GM18867 (cell line): Measurements from ENCODE around the gene FZR1.
"Not testable (repeated sequence)": the region's sequence is repeated elsewhere in the genome, so short reads cannot be mapped to it uniquely, and the experiment has no call there.

Source experiments
- ATAC-seq: cut with Tn5 transposase; IDR thresholded peaks from one replicate; pipeline ENCODE4 v1.9.1; 2021; ENCODE audit warnings: mild to moderate bottlenecking, moderate library complexity; ENCODE audit not compliant: unreplicated experiment

FZR1 gene

DNA sequence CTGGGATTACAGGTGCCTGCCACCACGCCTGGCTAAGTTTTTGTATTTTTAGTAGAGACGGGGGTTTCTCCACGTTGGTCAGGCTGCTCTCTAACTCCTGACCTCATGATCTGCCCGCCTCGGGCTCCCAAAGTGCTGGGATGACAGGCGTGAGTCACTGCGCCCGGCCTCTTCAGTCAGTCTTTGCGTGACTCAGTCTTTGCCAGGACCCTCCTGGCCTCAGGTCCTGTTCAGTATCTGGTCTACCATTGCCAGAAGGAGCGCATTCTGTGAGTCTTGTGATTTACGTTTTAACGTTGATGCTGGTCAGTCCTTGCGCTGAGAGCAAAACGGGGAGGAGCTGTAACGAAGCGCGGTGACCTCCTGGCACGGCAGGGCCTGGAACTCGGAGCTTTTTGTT is 59.0 kb downstream of the FZR1 start:
- ATAC-seq = no peak

DNA sequence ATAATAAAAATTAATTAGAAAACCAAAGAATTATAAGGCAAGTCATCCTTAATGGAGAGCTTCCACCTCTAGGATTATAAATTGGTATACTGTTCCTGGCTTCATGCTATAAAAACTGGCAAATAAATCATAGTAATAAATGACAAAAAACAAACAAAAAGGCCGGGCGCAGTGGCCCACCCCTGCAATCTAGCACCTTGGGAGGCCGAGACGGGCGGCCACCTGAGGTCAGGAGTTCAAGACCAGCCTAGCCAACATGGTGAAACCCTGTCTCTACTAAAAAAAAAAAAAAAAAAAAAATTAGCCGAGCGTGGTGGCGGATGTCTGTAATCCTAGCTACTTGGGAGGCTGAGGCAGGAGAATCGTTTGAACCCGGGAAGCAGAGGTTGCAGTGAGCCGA is 63.9 kb downstream of the FZR1 start:
- ATAC-seq = not testable (repeated sequence)

DNA sequence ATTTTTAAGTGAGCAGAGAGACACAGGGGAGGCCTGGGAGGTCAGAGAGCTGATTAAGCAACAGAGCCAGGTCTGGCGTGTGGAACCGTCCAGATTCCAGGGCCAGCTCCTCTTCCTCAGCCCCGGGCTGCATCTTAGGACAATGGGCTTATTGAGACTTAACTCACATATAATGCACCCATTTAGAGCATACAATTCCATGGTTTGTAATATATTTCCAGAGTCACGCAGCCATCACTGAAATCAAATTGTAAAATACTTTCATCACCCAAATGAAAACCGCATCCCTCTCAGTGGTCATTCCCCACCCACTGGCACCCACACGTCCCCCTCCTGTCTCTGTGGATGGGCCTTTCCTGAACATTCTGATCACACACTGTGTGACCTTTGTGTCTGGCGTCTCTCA is 64.5 kb downstream of the FZR1 start:
- no peak for ATAC-seq

DNA sequence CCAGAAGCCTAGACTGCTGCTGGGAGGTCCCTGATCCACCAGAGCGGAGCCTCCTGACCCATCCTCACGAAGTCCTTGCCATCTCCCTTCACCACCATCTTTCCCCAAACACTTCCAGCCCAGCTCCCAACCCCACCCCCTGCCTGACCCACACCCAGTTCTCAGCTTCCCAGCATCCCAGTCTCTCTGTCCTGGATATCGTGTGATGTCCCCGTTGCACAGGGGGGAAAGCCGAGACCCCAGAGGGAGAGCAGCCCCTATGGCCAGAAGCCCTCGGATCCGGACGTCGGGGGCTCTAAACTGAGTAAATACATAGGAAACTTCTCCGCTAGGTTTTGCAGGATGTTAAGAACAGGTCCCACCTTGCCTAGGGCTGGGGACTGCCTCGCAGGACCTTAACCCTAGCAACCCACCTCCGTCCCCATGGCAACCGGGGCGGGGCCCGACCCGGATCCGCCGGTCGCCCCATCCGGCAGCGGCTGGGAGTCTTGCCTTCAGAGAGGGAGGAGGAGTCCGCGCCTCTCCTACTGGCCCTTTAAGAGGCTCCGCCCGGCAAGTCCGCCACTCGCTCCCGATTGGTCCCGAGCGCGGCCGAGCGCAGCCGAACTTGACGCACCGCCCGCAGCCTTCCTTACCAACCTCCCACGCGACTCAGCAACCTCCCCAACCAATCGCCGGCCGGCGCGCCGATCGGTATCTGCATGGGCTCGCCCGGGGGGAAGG is 66.2 kb downstream of the FZR1 start:
- ATAC-seq = peak; percentile 84

DNA sequence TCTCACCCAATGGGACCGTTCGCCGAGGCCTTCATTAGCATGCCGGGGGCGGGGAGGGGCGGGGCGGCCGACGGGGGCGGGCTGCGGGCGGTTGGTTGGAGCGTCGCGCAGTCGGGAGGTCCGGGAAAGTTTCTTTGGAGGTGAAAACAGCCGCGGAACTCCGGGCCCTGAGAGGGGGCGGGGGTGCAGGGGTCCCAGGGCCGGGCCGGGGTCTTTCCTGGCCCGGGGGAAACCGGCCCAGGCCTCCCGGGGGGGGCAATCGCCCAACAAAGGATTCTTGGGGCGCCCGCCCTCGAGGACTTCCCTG is 66.7 kb downstream of the FZR1 start, which contains the start of gene HMG20B:
TSS of gene HMG20B (plus strand) at position 90 of the 307 bp plus-strand sequence. CDS start 366 bp downstream, outside the sequence.
- ATAC-seq = no peak

DNA sequence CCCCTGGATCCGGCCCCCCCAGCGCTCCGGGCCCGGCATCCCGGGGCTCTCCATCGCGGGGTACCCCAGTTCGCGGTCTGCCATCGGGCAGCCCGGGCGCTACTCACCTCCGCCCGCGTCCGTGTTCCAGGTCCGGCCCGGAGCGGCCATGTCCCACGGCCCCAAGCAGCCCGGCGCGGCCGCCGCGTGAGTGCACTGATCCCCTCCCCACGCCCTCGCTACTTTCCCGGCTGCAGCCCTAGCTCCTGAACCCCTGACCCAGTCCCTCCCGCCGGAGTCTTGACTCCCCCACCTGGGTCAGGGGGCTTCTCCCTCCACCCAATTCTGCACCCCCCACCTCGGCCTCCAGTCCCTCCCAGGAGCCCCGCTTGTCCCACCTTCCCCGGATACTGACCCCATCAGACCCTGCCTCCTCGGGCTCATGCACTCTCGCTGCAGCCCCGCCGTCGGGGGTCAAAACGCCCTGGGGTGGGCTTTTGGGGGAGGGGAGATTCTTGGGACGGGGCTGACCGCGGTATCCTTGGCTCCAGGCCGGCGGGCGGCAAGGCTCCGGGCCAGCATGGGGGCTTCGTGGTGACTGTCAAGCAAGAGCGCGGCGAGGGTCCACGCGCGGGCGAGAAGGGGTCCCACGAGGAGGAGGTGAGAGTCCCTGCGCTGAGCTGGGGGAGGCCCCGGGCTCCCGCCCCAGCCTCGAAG is 67.2 kb downstream of the FZR1 start:
- ATAC-seq = peak; percentile 4

DNA sequence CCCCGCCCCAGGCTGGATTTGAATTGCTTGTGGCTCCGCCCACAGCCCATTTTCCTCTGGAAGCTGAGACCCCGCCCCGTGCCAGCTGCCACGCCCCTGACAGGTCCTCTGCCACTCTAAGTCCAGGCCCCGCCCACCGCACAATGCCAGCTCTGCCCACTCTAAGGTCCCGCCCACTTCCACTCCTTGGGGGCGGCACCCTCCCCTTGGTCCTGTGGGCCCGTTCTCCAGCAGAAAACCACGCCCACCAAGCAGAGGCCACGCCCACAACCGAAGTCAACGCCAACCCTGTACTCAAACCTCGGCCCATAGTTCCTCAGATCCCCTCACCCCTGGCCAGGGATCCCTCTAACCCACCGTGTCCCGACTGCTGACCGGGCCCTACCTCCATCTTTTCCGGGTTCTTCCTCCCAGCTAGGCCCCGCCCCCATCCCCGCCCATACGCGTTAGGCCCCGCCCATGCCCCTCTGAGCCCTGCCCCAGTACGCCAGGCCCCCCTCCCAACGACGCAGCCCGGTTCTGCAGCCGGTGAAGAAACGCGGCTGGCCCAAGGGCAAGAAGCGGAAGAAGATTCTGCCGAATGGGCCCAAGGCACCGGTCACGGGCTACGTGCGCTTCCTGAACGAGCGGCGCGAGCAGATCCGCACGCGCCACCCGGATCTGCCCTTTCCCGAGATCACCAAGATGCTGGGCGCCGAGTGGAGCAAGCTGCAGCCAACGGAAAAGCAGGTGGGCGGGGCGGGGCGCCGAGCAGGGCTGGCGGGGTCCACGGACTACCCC is 67.9 kb downstream of the FZR1 start:
- peak; percentile 34 for ATAC-seq

DNA sequence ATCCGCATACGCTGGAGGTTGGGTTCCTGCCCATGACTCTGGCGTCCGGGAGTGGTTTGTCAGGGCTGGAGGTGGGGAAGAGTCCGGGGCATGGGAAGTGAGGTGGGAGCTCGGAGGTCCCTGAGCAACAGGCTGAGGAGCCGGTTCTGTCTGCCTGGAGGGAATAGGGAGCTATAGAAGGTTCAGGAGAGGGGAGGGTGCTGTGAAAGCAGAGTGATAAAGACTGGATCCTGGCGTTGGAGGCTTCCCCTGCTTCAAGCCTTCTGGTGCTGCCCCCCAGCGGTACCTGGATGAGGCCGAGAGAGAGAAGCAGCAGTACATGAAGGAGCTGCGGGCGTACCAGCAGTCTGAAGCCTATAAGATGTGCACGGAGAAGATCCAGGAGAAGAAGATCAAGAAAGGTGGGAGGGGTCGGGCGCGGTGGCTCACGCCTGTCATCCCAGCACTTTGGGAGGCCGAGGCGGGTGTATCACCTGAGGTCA is 69.2 kb downstream of the FZR1 start:
- no peak for ATAC-seq

DNA sequence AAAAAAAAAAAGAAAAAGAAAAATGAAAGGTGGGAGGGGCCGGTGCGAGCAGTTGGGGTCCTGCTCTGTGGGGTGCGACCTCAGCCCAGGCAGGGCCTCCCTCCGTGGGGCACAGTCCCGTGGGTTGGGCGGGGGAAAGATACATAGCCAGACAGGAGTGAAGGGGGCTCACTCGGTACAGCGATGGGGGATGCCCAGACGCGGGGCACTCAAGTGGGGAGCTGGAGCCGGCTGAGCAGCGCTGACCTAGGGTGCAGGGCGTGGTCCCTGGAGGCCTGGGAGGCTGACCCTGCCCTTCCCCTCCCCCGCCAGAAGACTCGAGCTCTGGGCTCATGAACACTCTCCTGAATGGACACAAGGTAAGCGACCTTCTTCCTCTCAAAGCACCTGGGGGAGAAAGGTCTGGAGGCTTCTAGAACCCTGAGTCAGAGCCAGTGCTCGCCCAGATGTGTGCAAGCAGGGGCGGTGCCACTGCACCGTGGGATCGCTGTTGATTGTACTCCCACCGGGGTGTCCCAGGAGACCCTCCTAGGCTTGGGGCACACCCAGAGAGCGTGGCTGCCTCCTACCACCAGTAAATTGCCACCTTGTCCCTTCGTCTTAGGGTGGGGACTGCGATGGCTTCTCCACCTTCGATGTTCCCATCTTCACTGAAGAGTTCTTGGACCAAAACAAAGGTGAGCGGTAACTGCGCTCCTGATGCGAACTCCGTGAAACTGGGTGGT is 70.0 kb downstream of the FZR1 start:
- ATAC-seq = no peak

DNA sequence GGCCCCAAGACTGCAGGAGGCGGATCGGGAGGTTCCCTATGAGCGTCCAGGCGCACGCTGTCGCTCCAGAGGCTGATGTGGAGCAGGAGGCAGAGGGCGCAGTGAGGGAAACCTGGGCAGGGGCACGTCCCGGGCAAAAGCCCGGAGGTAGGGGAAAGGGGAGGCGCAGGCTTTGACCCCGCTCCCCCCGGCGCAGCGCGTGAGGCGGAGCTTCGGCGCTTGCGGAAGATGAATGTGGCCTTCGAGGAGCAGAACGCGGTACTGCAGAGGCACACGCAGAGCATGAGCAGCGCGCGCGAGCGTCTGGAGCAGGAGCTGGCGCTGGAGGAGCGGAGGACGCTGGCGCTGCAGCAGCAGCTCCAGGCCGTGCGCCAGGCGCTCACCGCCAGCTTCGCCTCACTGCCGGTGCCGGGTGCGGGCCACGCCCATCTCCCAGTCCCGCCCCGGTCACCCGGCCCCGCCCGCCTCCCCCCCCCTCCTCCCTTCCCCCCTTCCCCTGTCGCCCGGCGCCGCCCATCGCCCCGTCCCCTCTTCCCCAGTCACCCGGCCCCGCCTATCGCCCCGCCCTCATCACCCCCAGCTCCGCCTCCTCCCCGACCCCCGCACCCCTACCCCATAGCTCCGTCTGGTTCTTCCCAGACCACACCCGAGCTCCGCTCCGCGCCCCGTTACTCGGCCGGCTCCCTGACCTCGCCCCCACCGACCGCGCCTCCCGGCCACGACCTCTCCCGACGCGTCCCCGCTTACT is 70.8 kb downstream of the FZR1 start:
- ATAC-seq = no peak

DNA sequence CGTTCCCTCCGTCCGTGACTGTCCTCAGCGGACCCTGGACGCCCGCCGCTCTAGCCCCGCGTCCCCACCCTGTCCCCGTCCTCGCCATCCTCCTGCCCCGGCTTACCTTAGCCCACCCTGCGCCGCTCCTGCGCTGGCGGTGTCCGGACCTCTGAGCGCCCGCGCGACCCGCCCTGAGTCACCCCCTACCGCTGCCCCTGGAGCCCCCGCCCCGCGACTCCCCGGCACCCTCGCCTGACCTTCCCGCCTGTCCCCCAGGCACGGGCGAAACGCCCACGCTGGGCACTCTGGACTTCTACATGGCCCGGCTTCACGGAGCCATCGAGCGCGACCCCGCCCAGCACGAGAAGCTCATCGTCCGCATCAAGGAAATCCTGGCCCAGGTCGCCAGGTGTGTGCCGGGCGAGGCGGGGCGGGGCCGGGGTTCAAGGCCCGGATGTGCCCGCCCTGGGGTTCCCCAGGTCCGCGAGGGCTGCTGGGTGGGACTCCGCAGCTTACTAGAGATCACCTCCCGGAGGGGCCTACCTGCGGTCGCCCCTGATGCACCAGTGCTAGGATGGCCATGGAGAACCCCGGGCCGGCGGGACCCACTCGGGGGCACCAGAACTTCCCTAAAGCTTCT is 71.7 kb downstream of the FZR1 start:
- ATAC-seq = no peak

DNA sequence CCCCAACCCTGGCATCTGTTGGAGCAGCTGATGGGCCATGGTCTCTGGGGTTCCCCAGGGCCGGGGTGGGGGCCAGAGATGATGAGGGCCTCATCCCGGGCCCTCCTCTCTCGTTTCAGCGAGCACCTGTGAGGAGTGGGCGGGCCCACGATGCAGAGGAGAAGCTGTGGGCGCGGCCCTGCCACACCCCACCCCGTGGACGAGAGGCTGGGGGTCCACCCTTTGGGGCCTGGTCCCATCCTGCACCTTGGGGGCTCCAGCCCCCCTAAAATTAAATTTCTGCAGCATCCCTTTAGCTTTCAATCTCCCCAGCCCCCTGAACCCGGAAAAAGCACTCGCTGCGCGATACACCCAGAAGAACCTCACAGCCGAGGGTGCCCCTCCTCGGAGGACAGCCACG is 72.3 kb downstream of the FZR1 start:
- ATAC-seq = no peak

DNA sequence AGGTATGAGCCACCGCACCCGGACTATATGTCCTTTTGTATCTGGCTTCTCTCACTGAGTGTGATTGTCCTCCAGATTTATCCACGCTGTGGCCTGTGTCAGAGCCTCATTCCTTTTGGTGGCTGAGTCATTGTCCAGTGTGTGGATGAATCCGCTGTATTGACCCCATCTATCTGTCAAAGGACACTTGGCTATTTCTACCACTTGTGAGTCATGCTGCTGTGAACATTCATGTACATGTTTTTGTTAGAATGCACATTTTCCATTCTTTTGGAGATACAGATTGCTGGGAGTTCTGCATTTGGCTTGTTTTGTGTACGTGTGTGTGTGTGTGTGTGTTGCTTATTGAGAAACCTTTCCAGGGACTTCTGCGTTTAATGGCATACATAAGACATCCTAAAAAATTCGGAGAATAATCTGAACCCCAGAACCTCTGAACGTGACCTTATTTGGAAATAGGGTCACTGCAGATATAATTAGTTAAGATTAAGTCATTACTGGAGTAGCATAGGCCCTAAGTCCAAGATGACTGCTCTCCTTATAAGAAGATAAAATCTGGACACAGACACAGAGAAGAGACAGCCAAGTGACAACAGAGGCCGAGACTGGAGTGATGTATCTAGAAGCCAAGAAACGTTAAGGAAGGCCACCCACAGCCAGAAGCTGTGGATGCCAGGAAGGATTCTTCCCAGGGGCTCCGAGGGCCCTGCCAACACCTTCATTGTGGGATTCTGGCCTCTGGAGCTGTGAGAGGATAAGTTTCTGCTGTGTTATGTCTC is 74.2 kb downstream of the FZR1 start:
- no peak for ATAC-seq

DNA sequence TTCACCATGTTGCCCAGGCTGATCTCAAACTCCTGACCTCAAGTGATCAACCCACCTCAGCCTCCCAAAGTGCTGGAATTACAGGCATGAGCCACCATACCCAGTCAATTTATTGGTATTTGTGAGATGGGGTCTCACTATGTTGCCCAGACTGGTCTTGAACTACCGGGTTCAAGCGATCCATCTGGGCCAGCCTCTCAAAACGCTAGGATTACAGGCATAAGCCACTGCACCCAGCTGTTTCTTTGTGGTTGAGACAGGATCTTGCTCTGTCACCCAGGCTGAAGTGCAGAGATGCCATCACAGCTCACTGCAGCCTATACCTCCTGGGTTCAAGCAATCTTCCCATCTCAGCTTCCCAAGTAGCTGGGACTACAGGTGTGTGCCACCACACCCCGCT is 75.7 kb downstream of the FZR1 start:
- not testable (repeated sequence) for ATAC-seq

DNA sequence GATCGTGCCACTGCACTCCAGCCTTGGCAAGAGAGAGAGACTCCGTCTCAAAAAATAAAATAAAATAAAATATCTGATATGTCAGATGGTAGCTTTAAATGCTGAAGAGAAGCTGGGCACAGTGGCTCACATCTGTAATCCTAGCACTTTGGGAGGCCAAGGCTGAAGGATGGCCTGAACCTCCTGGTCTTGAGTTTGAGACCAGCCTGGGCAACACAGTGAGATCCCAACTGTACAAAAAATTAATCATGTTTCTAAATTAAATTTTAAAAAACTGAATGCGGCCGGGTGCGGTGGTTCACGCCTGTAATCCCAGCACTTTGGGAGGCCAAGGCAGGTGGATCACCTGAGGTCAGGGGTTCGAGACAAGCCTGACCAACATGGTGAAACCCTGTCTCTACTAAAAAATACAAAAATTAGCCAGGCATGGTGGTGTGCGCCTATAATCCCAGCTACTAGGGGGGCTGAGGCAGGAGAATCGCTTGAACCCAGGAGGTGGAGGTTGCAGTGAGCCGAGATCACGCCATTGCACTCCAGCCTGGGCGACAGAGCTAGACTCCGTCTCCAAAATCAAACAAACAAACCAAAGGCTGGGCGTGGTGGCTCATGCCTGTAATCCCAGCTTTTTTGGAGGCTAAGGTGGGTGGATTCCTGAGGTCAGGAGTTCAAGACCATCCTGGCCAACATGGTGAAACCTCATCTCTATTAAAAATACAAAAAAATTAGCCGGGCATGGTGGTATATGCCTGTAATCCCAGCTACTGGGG is 78.1 kb downstream of the FZR1 start:
- ATAC-seq = not testable (repeated sequence)

DNA sequence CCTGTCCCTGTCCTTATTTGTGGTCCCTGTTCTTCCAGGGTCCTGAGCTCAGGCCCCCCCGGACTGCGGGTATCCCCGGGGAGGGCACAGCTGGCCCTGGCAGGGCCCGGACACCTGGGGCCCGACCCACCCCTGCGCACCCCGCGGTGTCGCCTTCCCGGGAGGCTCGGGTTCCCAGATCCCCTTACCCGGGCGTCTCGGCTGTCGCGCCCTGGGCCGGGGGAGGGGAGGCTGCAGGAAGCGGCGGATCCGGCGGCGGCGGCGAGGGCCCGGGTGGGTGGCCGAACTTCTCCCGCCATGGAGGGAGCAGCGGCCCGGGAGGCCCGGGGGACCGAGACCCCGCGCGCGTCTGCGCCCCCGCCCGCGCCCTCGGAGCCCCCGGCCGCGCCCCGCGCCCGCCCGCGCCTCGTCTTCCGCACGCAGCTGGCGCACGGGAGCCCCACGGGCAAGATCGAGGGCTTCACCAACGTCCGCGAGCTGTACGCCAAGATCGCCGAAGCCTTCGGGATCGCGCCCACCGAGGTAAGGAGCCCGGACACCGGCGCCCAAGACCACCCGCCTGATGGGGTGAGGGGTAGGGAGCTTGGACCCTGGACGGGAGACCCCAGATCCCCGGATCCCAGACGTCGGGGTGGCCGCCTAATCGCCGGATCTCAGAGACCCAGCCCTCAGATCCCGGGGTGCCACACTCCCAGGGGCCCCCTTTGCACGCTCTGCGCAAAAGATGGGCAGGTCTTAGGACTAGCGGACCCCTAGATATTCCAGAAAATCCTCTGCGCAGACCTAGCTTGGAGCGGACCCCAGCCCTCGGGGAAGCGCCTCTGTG is 79.4 kb downstream of the FZR1 start, which contains the start of gene GIPC3:
TSS of gene GIPC3 (plus strand) at position 178 of the 826 bp plus-strand sequence. CDS start at position 298, 120 bp downstream.
- ATAC-seq = no peak

DNA sequence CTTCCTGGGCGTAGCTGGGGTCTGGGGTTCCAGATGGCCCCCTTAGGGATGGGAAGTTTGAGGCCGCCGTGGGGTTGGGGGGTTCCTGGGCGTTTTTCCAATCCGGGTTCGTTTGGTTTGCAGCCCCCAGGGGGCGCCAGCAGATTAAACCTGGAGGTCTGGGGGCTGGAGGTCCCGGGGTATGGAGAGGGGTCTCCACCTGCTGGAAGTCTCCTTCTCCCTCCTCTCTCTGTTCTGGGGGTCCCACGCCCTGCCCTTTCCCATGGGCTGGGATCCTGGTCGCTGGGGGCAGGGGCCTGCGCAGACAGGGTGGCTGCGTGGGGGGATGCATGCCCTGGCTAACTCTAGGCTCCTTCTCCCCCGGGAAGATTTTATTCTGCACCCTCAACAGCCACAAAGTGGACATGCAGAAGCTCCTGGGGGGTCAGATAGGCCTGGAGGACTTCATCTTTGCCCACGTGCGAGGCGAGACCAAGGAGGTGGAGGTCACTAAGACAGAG is 80.1 kb downstream of the FZR1 start:
- ATAC-seq = no peak
